T-helper 17 cell (primary cell): Measurements from ENCODE around the gene IBSP. TPM values are rescaled to one million over a fixed set of nuclear protein-coding genes. Genes with fewer than 3 reads are reported as not detected.

Experiments
- ATAC-seq: fragments of 150-1000 bp; cut with Tn5 transposase; 2 replicates; pipeline ENCODE4 v1.10.0; 2021; ENCODE audit warnings: mild to moderate bottlenecking, moderate library complexity
- DNase-seq, 3 donors: peaks; one replicate each; pipeline versions ENCODE4 v3.0.0 to v3.0.0-alpha.2; 2020 to 2021
- H3K9me3 ChIP-seq: one replicate; pipeline ENCODE4 v1.7.0; 2013; ENCODE audit warnings: low read length, mild to moderate bottlenecking; ENCODE audit not compliant: control insufficient read depth, poor library complexity, severe bottlenecking
- H3K27ac Mint-ChIP-seq: one replicate; pipeline ENCODE4 v1.8.0; 2022; ENCODE audit warnings: mild to moderate bottlenecking, moderate library complexity, mixed read lengths
- H3K27me3 Mint-ChIP-seq: one replicate; pipeline ENCODE4 v1.8.0; 2022; ENCODE audit warnings: mixed read lengths
- H3K36me3 Mint-ChIP-seq: one replicate; pipeline ENCODE4 v1.8.0; 2022; ENCODE audit warnings: low read depth, mixed read lengths
- H3K4me1 Mint-ChIP-seq: one replicate; pipeline ENCODE4 v1.8.0; 2022; ENCODE audit warnings: mild to moderate bottlenecking, mixed read lengths
- H3K4me3 Mint-ChIP-seq: one replicate; pipeline ENCODE4 v1.8.0; 2022; ENCODE audit warnings: mild to moderate bottlenecking, moderate library complexity, mixed read lengths
- total RNA-seq, 4 donors: library from RNA in 2 of 4; stranded (reverse) in 2 of 4; gene quantifications; one replicate each; pipeline ENCODE4 v1.2.3 and lab custom pipeline; 2022 to 2026

IBSP gene
- not detected for total RNA-seq
- total RNA-seq (lab: John Stamatoyannopoulos, UW): 0 reads per million in 2 donors

GRCh38 chr4:87799301-87800113 lies at the start of gene IBSP:
IBSP (plus strand) TSS chr4:87799554; CDS start chr4:87802362, 2,808 bp downstream.
- Mint-ChIP-seq H3K36me3 (no peaks in the 10 kb centered on the region), H3K27me3 (no peaks in the 10 kb centered on the region), H3K4me1 (no peaks in the 10 kb centered on the region), H3K4me3 (no peak within 1 kb of the TSS), H3K27ac (no peak within 1 kb of the TSS)
- H3K9me3 ChIP-seq: no peaks in the 10 kb centered on the region
- ATAC-seq (no peak), DNase-seq (no peak)

GRCh38 chr4:87749883-87750282 lies 49.5 kb upstream of the IBSP start:
- peaks cover 3% of the 10 kb centered on the region for H3K4me1 Mint-ChIP-seq
- no peaks in the 10 kb centered on the region for H3K9me3 ChIP-seq
- no peak for DNase-seq
- H3K27me3 Mint-ChIP-seq: peaks cover 17% of the 10 kb centered on the region
- H3K4me3 Mint-ChIP-seq: no peak overlapping the region
- H3K27ac Mint-ChIP-seq: no peak overlapping the region
- H3K36me3 Mint-ChIP-seq: peaks cover 3% of the 10 kb centered on the region
- ATAC-seq: no peak

GRCh38 chr4:87758270-87758669 lies 41.1 kb upstream of the IBSP start:
- no peak overlapping the region for H3K4me3 Mint-ChIP-seq

GRCh38 chr4:87762311-87762710 lies 37.0 kb upstream of the IBSP start:
- Mint-ChIP-seq H3K36me3 (no peaks in the 10 kb centered on the region), H3K4me3 (no peak overlapping the region), H3K27me3 (peaks cover 6% of the 10 kb centered on the region), H3K4me1 (no peaks in the 10 kb centered on the region), H3K27ac (no peak overlapping the region)
- no peaks in the 10 kb centered on the region for H3K9me3 ChIP-seq
- ATAC-seq (no peak), DNase-seq (no peak)

More at GRCh38 chr4:87758270-87758669, 41.1 kb upstream of the IBSP start:
- no peaks in the 10 kb centered on the region for H3K36me3 Mint-ChIP-seq
- ATAC-seq (no peak), DNase-seq (no peak)
- no peak overlapping the region for H3K27ac Mint-ChIP-seq
- H3K27me3 Mint-ChIP-seq: peaks cover 6% of the 10 kb centered on the region
- no peaks in the 10 kb centered on the region for H3K4me1 Mint-ChIP-seq
- no peaks in the 10 kb centered on the region for H3K9me3 ChIP-seq

GRCh38 chr4:87781569-87781968 lies 17.8 kb upstream of the IBSP start:
- Mint-ChIP-seq H3K4me1 (no peaks in the 10 kb centered on the region), H3K36me3 (no peaks in the 10 kb centered on the region), H3K4me3 (no peak overlapping the region), H3K27me3 (peaks cover 5% of the 10 kb centered on the region), H3K27ac (no peak overlapping the region)
- no peak for ATAC-seq
- no peaks in the 10 kb centered on the region for H3K9me3 ChIP-seq
- no peak for DNase-seq

- Mint-ChIP-seq H3K4me3 (no peak overlapping the region), H3K4me1 (no peaks in the 10 kb centered on the region), H3K36me3 (no peaks in the 10 kb centered on the region), H3K27me3 (peaks cover 5% of the 10 kb centered on the region), H3K27ac (no peak overlapping the region)
- ATAC-seq (no peak), DNase-seq (no peak)
- H3K9me3 ChIP-seq: no peaks in the 10 kb centered on the region
These were observed 15.6 kb upstream of the IBSP start for GRCh38 chr4:87783781-87784180.

GRCh38 chr4:87785731-87786509 lies 13.4 kb upstream of the IBSP start:
- no peak for DNase-seq
- H3K4me3 Mint-ChIP-seq: no peak overlapping the region
- ATAC-seq: no peak
- H3K27ac Mint-ChIP-seq: no peak overlapping the region
- no peaks in the 10 kb centered on the region for H3K4me1 Mint-ChIP-seq
- no peaks in the 10 kb centered on the region for H3K9me3 ChIP-seq
- peaks cover 5% of the 10 kb centered on the region for H3K27me3 Mint-ChIP-seq
- H3K36me3 Mint-ChIP-seq: no peaks in the 10 kb centered on the region

- Mint-ChIP-seq H3K27ac (no peak overlapping the region), H3K4me1 (no peaks in the 10 kb centered on the region), H3K27me3 (no peaks in the 10 kb centered on the region), H3K36me3 (no peaks in the 10 kb centered on the region), H3K4me3 (no peak overlapping the region)
- no peak for DNase-seq
- no peaks in the 10 kb centered on the region for H3K9me3 ChIP-seq
- ATAC-seq: no peak
These were observed 3.5 kb downstream of the IBSP start for GRCh38 chr4:87802858-87803257.

- H3K27me3 Mint-ChIP-seq: no peaks in the 10 kb centered on the region
- no peak for DNase-seq
- H3K4me1 Mint-ChIP-seq: no peaks in the 10 kb centered on the region
- ATAC-seq: no peak
- no peaks in the 10 kb centered on the region for H3K9me3 ChIP-seq
- H3K27ac Mint-ChIP-seq: no peak overlapping the region
- H3K4me3 Mint-ChIP-seq: no peak overlapping the region
- H3K36me3 Mint-ChIP-seq: no peaks in the 10 kb centered on the region
These were observed 4.1 kb downstream of the IBSP start for GRCh38 chr4:87803421-87803820.

- DNase-seq: no peak
- Mint-ChIP-seq H3K27ac (no peak overlapping the region), H3K4me3 (no peak overlapping the region), H3K4me1 (no peaks in the 10 kb centered on the region), H3K27me3 (no peaks in the 10 kb centered on the region), H3K36me3 (no peaks in the 10 kb centered on the region)
- H3K9me3 ChIP-seq: no peaks in the 10 kb centered on the region
- ATAC-seq: no peak
These were observed 5.5 kb downstream of the IBSP start for GRCh38 chr4:87804871-87805270.

GRCh38 chr4:87805971-87806370 lies 6.6 kb downstream of the IBSP start:
- ATAC-seq (no peak), DNase-seq (no peak)
- H3K9me3 ChIP-seq: no peaks in the 10 kb centered on the region
- Mint-ChIP-seq H3K4me1 (no peaks in the 10 kb centered on the region), H3K27ac (no peak overlapping the region), H3K27me3 (no peaks in the 10 kb centered on the region), H3K4me3 (no peak overlapping the region), H3K36me3 (no peaks in the 10 kb centered on the region)

- DNase-seq (no peak), ATAC-seq (no peak)
- H3K4me3 Mint-ChIP-seq: no peak overlapping the region
- no peaks in the 10 kb centered on the region for H3K4me1 Mint-ChIP-seq
- H3K27ac Mint-ChIP-seq: no peak overlapping the region
- no peaks in the 10 kb centered on the region for H3K36me3 Mint-ChIP-seq
- no peaks in the 10 kb centered on the region for H3K27me3 Mint-ChIP-seq
- H3K9me3 ChIP-seq: no peaks in the 10 kb centered on the region
These were observed 7.2 kb downstream of the IBSP start for GRCh38 chr4:87806520-87806919.

GRCh38 chr4:87807402-87807801 lies 8.0 kb downstream of the IBSP start:
- Mint-ChIP-seq H3K27me3 (no peaks in the 10 kb centered on the region), H3K36me3 (no peaks in the 10 kb centered on the region), H3K4me3 (no peak overlapping the region), H3K4me1 (no peaks in the 10 kb centered on the region), H3K27ac (no peak overlapping the region)
- no peak for ATAC-seq
- H3K9me3 ChIP-seq: no peaks in the 10 kb centered on the region
- no peak for DNase-seq
